Right lobe of liver (tissue), 4 donors: ENCODE results near the gene NCAPD3.

Experiments used
- POLR2A ChIP-seq: fragments of 450-650 bp; IDR thresholded peaks from one replicate; pipeline ENCODE4 v1.6.1; 2017; ENCODE audit warnings: antibody characterized with exemption, mild to moderate bottlenecking
- TF ChIP-seq, protein P1 (sequence below), 4 donors: fragments of 200-600 bp in 3 of 4; fragments of 450-650 bp in 1 of 4; IDR thresholded peaks; one replicate each; pipeline versions ENCODE4 v1.5.1 to v1.8.0; 2016 to 2022; ENCODE audit warnings: antibody characterized with exemption in 4 of 4, mild to moderate bottlenecking in 2 of 4
- donor health status: DM: no; HTN: no; CAD: no.
- donor health status: DM: no; HTN: no; CAD: no.
- donor health status: DM: no; HTN: yes; CAD: no.

DNA sequence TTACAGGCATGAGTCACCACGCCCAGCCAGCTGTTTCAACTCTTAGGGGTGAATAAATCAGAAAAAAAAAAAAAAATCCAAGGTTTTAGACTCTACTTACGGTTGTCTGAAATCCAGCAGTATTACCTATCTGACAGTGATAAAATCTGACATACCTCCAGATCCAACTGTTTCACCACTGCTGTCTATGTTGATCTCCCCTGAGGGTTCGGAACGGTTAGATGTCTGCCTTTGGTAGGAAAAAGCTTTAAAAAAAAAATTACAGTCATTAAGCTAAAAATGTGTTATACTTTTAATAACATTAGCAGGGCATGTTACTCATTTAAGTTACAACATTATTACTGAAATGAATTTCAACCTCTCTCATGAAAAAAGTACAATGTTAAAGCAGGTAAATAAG lies 21.1 kb downstream of the NCAPD3 start:
- TF ChIP-seq, protein P1, sequence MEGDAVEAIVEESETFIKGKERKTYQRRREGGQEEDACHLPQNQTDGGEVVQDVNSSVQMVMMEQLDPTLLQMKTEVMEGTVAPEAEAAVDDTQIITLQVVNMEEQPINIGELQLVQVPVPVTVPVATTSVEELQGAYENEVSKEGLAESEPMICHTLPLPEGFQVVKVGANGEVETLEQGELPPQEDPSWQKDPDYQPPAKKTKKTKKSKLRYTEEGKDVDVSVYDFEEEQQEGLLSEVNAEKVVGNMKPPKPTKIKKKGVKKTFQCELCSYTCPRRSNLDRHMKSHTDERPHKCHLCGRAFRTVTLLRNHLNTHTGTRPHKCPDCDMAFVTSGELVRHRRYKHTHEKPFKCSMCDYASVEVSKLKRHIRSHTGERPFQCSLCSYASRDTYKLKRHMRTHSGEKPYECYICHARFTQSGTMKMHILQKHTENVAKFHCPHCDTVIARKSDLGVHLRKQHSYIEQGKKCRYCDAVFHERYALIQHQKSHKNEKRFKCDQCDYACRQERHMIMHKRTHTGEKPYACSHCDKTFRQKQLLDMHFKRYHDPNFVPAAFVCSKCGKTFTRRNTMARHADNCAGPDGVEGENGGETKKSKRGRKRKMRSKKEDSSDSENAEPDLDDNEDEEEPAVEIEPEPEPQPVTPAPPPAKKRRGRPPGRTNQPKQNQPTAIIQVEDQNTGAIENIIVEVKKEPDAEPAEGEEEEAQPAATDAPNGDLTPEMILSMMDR (IDR thresholded peaks at IDR 0.05): no peak
- TF ChIP-seq POLR2A: no peak
